ENCODE results near the gene ATE1. TPM values are rescaled to one million over a fixed set of nuclear protein-coding genes. Genes with fewer than 3 reads are reported as not detected.

ATE1 gene
- total RNA-seq, 1 experiment from 2014 or later, result 39.2 TPM

DNA sequence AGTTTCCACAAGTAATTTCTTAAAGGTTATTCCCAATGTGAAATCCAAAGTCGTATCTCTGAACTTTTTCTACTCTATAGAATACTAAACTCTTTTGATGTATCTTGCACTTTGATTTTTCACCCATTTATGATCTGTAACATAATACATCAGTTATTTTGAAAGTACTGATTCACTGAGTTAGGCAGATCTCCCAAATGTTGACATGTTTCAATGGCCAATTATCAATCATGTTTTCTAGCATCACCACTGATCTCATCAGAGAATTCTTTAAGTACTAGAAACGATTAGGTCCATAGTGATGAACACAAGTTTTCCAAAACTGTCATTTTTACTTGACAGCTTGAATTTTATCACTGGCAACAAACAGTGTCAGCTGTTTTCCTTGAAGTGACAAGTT is 119.0 kb downstream of the ATE1 start:
- Histone ChIP-seq H3K27me3 (ENCODE audit: insufficient read depth, low read length) (no peaks in the 10 kb centered on the region), H2AFZ (ENCODE audit: low read depth, low read length, poor library complexity, severe bottlenecking) (no peak overlapping the region), H3K9me3 (ENCODE audit: control insufficient read depth in 1 of 2, insufficient read depth in 1 of 2, low read depth in 1 of 2, low read length in 2 of 2) (no peaks in the 10 kb centered on the region), H3K9ac (ENCODE audit: low read length) (no peak overlapping the region), H4K20me1 (ENCODE audit: insufficient read depth) (no peaks in the 10 kb centered on the region; the same call in 1 of the 2 replicates), H3K27ac (ENCODE audit: low read depth, low read length) (no peak overlapping the region), H3K79me2 (ENCODE audit: insufficient read depth, low read length) (no peaks in the 10 kb centered on the region), H3K4me3 (replicated peaks in 1 of 2; ENCODE audit: low read depth in 1 of 2, low read length in 2 of 2) (no peak overlapping the region), H3K4me2 (ENCODE audit: low read length) (no peak overlapping the region), H3K36me3 (ENCODE audit: control insufficient read depth in 1 of 2, insufficient read depth in 2 of 2, low read length in 2 of 2) (no peaks in the 10 kb centered on the region), H3K4me1 (ENCODE audit: control insufficient read depth in 1 of 2, insufficient read depth in 2 of 2, low read length in 2 of 2) (no peaks in the 10 kb centered on the region), H3K9me2 (ENCODE audit: insufficient read depth) (no peaks in the 10 kb centered on the region)
- ChIA-PET POLR2A (no interaction called here), CTCF (interaction anchor here (0.6 kb wide), 1 partner anchor 1561 kb away, joined by 3 read pairs; no protein-coding TSS in a partner anchor), RAD21 (ENCODE audit: low non-redundant PET in 1 of 2, low total read pairs in 2 of 2, uncharacterized antibody in 2 of 2, unreplicated experiment in 2 of 2) (no interaction called here)
- BruUV-seq (replicated peaks), result no TSS peak
- ATAC-seq (no peak), DNase-seq (ENCODE audit: low read depth, low spot score) (no peak)
- TF ChIP-seq ZNF274 (IDR thresholded peaks at IDR 0.05; ENCODE audit: low read depth, low read length), result no peak
- no peak for TF ChIP-seq YY1 (IDR thresholded peaks at IDR 0.05; ENCODE audit: extremely low read depth, insufficient replicate concordance, low read depth, low read length)
- no peak for TF ChIP-seq FOSL1 (IDR thresholded peaks at IDR 0.05; ENCODE audit: low read depth)
- TF ChIP-seq, protein P1, sequence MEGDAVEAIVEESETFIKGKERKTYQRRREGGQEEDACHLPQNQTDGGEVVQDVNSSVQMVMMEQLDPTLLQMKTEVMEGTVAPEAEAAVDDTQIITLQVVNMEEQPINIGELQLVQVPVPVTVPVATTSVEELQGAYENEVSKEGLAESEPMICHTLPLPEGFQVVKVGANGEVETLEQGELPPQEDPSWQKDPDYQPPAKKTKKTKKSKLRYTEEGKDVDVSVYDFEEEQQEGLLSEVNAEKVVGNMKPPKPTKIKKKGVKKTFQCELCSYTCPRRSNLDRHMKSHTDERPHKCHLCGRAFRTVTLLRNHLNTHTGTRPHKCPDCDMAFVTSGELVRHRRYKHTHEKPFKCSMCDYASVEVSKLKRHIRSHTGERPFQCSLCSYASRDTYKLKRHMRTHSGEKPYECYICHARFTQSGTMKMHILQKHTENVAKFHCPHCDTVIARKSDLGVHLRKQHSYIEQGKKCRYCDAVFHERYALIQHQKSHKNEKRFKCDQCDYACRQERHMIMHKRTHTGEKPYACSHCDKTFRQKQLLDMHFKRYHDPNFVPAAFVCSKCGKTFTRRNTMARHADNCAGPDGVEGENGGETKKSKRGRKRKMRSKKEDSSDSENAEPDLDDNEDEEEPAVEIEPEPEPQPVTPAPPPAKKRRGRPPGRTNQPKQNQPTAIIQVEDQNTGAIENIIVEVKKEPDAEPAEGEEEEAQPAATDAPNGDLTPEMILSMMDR (IDR thresholded peaks at IDR 0.05 in 2 of 3, conservative IDR thresholded peaks at IDR 0.05 in 1 of 3; ENCODE audit: borderline replicate concordance in 1 of 3, insufficient read depth in 1 of 3, low read depth in 2 of 3, low read length in 2 of 3), result no peak
- no peak for TF ChIP-seq SP1 (IDR thresholded peaks at IDR 0.05; ENCODE audit: low read depth)
- no peak for TF ChIP-seq ELF1 (IDR thresholded peaks at IDR 0.05; ENCODE audit: borderline replicate concordance, low read depth)
- no peak for TF ChIP-seq JUND (IDR thresholded peaks at IDR 0.05)
- TF ChIP-seq ZFX (IDR thresholded peaks at IDR 0.05), result no peak
- TF ChIP-seq POLR2AphosphoS5 (IDR thresholded peaks at IDR 0.05; ENCODE audit: low read depth, low read length), result no peak
- no peak for TF ChIP-seq POLR2A (IDR thresholded peaks at IDR 0.05; ENCODE audit: borderline replicate concordance, extremely low read depth, insufficient read depth, insufficient read length)
- TF ChIP-seq EZH2 (IDR thresholded peaks at IDR 0.05), result no peak
- no peak for TF ChIP-seq SIN3A (IDR thresholded peaks at IDR 0.05; ENCODE audit: low read depth)
- no peak for TF ChIP-seq CEBPB (IDR thresholded peaks at IDR 0.05; ENCODE audit: low read depth)
- no peak for TF ChIP-seq EZH2phosphoT487 (IDR thresholded peaks at IDR 0.05; ENCODE audit: borderline replicate concordance)
- no peak for TF ChIP-seq ZBTB33 (IDR thresholded peaks at IDR 0.05; ENCODE audit: extremely low read depth, insufficient replicate concordance, low read length)
- TF ChIP-seq RAD21 (IDR thresholded peaks at IDR 0.05; ENCODE audit: low read depth), result no peak
- no peak for TF ChIP-seq MAX (IDR thresholded peaks at IDR 0.05)
- TF ChIP-seq REST (IDR thresholded peaks at IDR 0.05; ENCODE audit: low read depth), result no peak
- intact Hi-C loops (cut with micrococcal nuclease), result no loop called here

All from HCT116 (cell line).